ENCODE measurements around the gene NEU2.

GRCh38 chr2:233035426-233036161 is 3.1 kb downstream of the NEU2 start:
- TF ChIP-seq CTCF (IDR thresholded peaks at IDR 0.05; ENCODE audit: low read depth, low read length, poor library complexity, severe bottlenecking), result no peak
- TF ChIP-seq EZH2phosphoT487 (IDR thresholded peaks at IDR 0.05; ENCODE audit: borderline replicate concordance, low read length), result no peak
